Right lobe of liver (tissue), 6 donors: ENCODE data around the gene RGS1. TPM values are rescaled to one million over a fixed set of nuclear protein-coding genes. Genes with fewer than 3 reads are reported as not detected.

ENCODE experiments used
- ATAC-seq, 4 donors: fragments of 200-7000 bp; cut with Tn5 transposase; one replicate each; pipeline ENCODE4 v1.9.1; 2020; ENCODE audit warnings: mild to moderate bottlenecking in 4 of 4, moderate library complexity in 4 of 4
- DNase-seq, 3 donors: peaks; one replicate each; pipeline ENCODE4 v3.0.0-alpha.2; 2020
- H3K27ac ChIP-seq, 3 donors: fragments of 200-600 bp; one replicate each; pipeline ENCODE4 v1.8.0; 2022
- H3K27me3 ChIP-seq, 2 donors: fragments of 200-600 bp; one replicate each; pipeline ENCODE4 v1.8.0; 2022
- H3K36me3 ChIP-seq, 4 donors: fragments of 200-600 bp; sonication (generic) in 1 of 4; one replicate each; pipeline versions ENCODE4 v1.5.1 to v1.8.0; 2017 to 2022; ENCODE audit warnings: control low read depth in 1 of 4
- H3K4me1 ChIP-seq, 4 donors: fragments of 200-600 bp; sonication (generic) in 1 of 4; one replicate each; pipeline versions ENCODE4 v1.5.1 to v1.8.0; 2017 to 2022; ENCODE audit warnings: control low read depth in 1 of 4
- H3K4me3 ChIP-seq, 3 donors: fragments of 200-600 bp; one replicate each; pipeline ENCODE4 v1.8.0; 2022
- H3K9me3 ChIP-seq, 4 donors: fragments of 200-600 bp; sonication (generic) in 1 of 4; one replicate each; pipeline versions ENCODE4 v1.5.1 to v1.8.0; 2017 to 2022; ENCODE audit warnings: control low read depth in 1 of 4
- POLR2A ChIP-seq: fragments of 450-650 bp; IDR thresholded peaks from one replicate; pipeline ENCODE4 v1.6.1; 2017; ENCODE audit warnings: antibody characterized with exemption, mild to moderate bottlenecking
- WGBS: methylation state at CpG from one replicate; pipeline ENCODE4 v1.1.6; 2018; ENCODE audit warnings: low coverage, low lambda C conversion rate; ENCODE audit not compliant: insufficient coverage; ENCODE audit errors: missing lambda C conversion rate; 5-methylcytosine and 5-hydroxymethylcytosine counted together
- intact Hi-C, 2 donors: fragments of 100-400 bp; cut with DNase I; formaldehyde crosslinking; loops; one replicate each; pipeline versions ENCODE4 v1.11.2 to v1.14.1; 2022
- total RNA-seq, 6 experiments: library from RNA; depleted of rRNA in 2 of 6; stranded (reverse); fragments of >200 nt in 2 of 6; fragmentation: NEBNext Ultra II Directional in 3 of 6; extraction: Animal tissue kit (Norgen Biotek cat#: 25700) in 3 of 6; gene quantifications; one replicate each; pipeline versions ENCODE4 v1.1.0 to v1.2.4, GENCODE V29; 2016 to 2023
- TF ChIP-seq, protein P1 (sequence below), 4 donors: fragments of 200-600 bp in 3 of 4; fragments of 450-650 bp in 1 of 4; IDR thresholded peaks; one replicate each; pipeline versions ENCODE4 v1.5.1 to v1.8.0; 2016 to 2022; ENCODE audit warnings: antibody characterized with exemption in 4 of 4, mild to moderate bottlenecking in 2 of 4
- donor health status: DM: no; HTN: yes; CAD: no.
- donor health status: DM: no; HTN: no; CAD: no.
- donor health status: DM: no; HTN: no; CAD: no.
- donor health status: DM: no; HTN: yes; CAD: no.
- donor health status: DM: no; HTN: yes; CAD: no.

Gene RGS1
- total RNA-seq, 6 experiments from 2014 or later, result 2.6 to 29.8 (median 9.5) TPM

DNA sequence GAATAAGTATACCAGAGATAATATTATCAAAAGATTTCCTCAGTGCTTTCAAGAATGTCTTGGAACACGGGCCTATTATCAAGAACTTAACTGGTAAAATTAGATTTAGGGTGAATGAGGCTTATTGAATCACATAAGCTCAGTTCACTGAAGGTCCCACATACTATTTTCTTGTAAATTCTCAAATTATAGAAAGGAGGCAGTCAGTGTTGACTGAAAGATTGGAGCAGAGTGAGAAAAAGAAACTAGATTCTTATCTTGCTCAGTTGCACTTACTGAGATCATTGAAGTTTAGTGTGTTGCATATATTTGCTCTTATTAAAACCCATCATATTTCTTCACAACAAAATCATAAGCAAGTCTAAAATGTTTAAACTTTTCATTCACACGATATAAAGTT lies 3.9 kb upstream of the RGS1 start:
- Histone ChIP-seq H3K27ac (no peak overlapping the region), H3K9me3 (no peaks in the 10 kb centered on the region), H3K4me3 (no peak overlapping the region), H3K27me3 (no peaks in the 10 kb centered on the region), H3K4me1 (no peaks in the 10 kb centered on the region), H3K36me3 (no peaks in the 10 kb centered on the region)
- DNase-seq (no peak), ATAC-seq (no peak)
- intact Hi-C loops, result no loop called here
- TF ChIP-seq, protein P1, sequence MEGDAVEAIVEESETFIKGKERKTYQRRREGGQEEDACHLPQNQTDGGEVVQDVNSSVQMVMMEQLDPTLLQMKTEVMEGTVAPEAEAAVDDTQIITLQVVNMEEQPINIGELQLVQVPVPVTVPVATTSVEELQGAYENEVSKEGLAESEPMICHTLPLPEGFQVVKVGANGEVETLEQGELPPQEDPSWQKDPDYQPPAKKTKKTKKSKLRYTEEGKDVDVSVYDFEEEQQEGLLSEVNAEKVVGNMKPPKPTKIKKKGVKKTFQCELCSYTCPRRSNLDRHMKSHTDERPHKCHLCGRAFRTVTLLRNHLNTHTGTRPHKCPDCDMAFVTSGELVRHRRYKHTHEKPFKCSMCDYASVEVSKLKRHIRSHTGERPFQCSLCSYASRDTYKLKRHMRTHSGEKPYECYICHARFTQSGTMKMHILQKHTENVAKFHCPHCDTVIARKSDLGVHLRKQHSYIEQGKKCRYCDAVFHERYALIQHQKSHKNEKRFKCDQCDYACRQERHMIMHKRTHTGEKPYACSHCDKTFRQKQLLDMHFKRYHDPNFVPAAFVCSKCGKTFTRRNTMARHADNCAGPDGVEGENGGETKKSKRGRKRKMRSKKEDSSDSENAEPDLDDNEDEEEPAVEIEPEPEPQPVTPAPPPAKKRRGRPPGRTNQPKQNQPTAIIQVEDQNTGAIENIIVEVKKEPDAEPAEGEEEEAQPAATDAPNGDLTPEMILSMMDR (IDR thresholded peaks at IDR 0.05), result no peak
- no peak for TF ChIP-seq POLR2A
- 67% methylated on average over 2 of the region's 2 CpGs for WGBS

DNA sequence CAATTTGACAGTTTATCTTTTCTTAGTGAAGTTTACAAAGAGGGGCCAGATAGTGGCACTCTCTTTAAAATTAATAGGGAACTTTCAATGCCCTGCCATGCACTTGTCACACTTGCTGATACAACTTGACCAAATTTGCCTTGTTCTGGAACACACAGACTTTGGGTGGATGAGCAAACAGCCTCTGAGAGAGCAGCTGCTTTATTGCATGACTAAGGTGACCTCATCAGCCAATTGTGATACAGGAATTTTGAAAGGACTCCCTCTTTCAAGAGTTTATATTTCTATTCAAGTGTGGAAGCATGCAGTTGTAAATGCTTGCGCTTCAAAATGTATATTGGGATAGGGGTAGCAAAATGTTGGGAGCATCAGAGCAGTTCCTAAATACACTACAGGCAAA lies 2.1 kb upstream of the RGS1 start:
- peak in 1 of 4 donors; percentile 41 for ATAC-seq

DNA sequence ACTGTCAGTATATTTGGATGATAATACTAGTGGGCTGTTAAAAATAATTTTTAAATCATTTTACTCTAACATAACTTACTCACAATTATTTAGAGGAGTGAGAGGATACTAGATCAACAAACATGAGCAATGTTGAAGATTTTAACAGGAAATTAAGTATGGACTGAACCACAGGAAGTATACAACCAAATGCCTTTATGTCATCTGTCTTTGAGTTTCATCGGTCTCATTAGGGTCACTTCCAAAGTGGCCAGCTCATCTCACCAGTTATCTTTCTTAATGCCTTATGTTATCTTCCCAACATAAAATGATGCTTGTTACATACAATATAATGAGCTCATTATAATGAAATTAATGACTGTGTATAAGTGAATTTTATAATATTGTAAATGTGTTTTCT lies 1.5 kb upstream of the RGS1 start:
- no peaks in the 10 kb centered on the region for H3K36me3 ChIP-seq
- DNase-seq, result no peak
- WGBS, result 45% methylated on average over 1 of the region's 1 CpG
- H3K4me1 ChIP-seq, result no peaks in the 10 kb centered on the region
- no peaks in the 10 kb centered on the region for H3K27me3 ChIP-seq
- TF ChIP-seq, protein P1 (IDR thresholded peaks at IDR 0.05), result no peak
- no peak for TF ChIP-seq POLR2A
- no peak overlapping the region for H3K27ac ChIP-seq
- intact Hi-C loops, result no loop called here
- ATAC-seq, result no peak
- H3K9me3 ChIP-seq, result no peaks in the 10 kb centered on the region
- H3K4me3 ChIP-seq, result no peak overlapping the region

More for the DNA sequence above, 2.1 kb upstream of the RGS1 start:
- 100% methylated on average over 1 of the region's 1 CpG for WGBS
- intact Hi-C loops, result no loop called here
- Histone ChIP-seq H3K27ac (no peak overlapping the region), H3K4me1 (no peaks in the 10 kb centered on the region), H3K9me3 (no peaks in the 10 kb centered on the region), H3K36me3 (no peaks in the 10 kb centered on the region), H3K4me3 (no peak overlapping the region), H3K27me3 (no peaks in the 10 kb centered on the region)
- no peak for DNase-seq
- TF ChIP-seq POLR2A, result no peak
- TF ChIP-seq, protein P1 (IDR thresholded peaks at IDR 0.05), result no peak

DNA sequence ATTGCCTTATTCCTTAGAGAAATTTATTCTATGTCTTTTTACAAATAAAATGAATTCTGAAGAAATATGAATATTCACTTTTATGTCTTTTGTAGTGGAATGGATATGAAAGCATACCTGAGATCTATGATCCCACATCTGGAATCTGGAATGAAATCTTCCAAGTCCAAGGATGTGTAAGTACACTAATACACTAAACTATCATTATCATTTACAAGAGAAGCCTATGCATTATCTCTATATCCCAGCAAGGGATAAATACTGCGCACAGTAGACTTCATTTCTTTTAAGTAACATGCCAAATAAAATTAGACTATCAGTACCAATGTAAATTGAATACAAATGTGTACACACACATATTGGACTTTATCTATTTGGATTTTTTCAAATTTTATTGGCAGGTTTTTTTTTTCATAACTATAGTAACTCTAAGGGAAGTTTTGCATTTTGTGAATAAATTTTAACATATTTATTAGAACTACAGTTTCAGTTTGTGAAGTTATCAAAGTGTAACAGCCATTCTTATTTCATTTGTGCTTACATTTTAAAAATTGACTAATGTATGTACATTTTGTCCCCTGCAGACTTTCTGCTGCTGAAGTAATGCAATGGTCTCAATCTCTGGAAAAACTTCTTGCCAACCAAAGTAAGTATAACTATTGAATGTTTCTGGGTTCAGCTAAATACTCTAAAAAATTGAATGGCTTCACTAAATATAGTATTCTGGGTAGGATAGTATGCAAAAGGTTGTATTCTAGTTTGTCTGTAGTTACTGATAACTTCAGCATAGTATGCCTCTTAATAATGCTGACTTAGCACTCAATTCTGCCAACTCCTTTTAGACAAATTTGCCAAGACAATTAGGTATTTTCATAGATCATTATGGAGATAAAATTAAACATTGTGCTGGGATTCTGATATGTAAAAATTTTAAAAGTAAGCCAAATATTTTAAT lies 894 bp downstream of the RGS1 start:
- no peak for DNase-seq
- no peak overlapping the region for H3K27ac ChIP-seq
- WGBS, result 89% methylated on average over 1 of the region's 1 CpG
- H3K4me3 ChIP-seq, result peak overlapping the region in 1 of 3 donors; percentile 0
- no peak for TF ChIP-seq POLR2A
- TF ChIP-seq, protein P1 (IDR thresholded peaks at IDR 0.05), result no peak
- no peak for ATAC-seq
- no peaks in the 10 kb centered on the region for H3K36me3 ChIP-seq
- no peaks in the 10 kb centered on the region for H3K27me3 ChIP-seq
- H3K9me3 ChIP-seq, result peaks cover 0 to 2% (median 0%) of the 10 kb centered on the region in 4 donors
- no peaks in the 10 kb centered on the region for H3K4me1 ChIP-seq
- intact Hi-C loops, result no loop called here
